WTC11 (cell line): ENCODE measurements around the gene UNC93A.
"Not testable (repeated sequence)": the region's sequence is repeated elsewhere in the genome, so short reads cannot be mapped to it uniquely, and the experiment has no call there.

Source experiments
- ELF4 ChIP-seq: sonication (generic); formaldehyde crosslinking; IDR thresholded peaks from 2 replicates; pipeline ENCODE4 v1.8.1; 2022; ENCODE audit warnings: low read depth, mild to moderate bottlenecking, moderate library complexity, missing genetic modification reagents
- NR1H2 ChIP-seq: sonication (generic); formaldehyde crosslinking; IDR thresholded peaks from 2 replicates; pipeline ENCODE4 v1.9.0; 2021; ENCODE audit warnings: mild to moderate bottlenecking, moderate library complexity, missing genetic modification reagents
- TF ChIP-seq, protein P1 (sequence below): sonication (generic); formaldehyde crosslinking; IDR thresholded peaks from 2 replicates; pipeline ENCODE4 v1.8.0; 2022; ENCODE audit warnings: missing genetic modification reagents

DNA sequence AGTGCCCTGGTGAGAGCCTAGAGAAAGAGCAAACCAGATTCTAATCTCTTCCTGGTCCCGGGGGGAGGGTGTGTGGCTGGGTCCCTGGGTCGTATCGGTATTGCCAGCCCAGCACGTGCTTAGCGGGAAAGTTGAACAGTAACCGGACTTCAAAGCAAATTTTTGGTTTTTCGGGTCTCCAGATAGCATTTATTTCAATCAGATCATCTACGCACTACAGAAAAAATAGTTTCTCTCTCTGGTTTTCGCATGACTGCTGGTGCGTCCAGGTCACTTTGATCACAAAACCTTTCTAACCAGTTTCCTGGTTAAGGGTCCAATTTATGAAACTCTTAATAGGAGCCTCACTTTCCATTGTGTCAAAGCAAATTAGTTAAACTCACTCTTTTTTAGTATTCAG, 27.7 kb downstream of the UNC93A start:
- TF ChIP-seq NR1H2, ELF4 (CRISPR knock-in tag): not testable (repeated sequence)
- TF ChIP-seq, protein P1, sequence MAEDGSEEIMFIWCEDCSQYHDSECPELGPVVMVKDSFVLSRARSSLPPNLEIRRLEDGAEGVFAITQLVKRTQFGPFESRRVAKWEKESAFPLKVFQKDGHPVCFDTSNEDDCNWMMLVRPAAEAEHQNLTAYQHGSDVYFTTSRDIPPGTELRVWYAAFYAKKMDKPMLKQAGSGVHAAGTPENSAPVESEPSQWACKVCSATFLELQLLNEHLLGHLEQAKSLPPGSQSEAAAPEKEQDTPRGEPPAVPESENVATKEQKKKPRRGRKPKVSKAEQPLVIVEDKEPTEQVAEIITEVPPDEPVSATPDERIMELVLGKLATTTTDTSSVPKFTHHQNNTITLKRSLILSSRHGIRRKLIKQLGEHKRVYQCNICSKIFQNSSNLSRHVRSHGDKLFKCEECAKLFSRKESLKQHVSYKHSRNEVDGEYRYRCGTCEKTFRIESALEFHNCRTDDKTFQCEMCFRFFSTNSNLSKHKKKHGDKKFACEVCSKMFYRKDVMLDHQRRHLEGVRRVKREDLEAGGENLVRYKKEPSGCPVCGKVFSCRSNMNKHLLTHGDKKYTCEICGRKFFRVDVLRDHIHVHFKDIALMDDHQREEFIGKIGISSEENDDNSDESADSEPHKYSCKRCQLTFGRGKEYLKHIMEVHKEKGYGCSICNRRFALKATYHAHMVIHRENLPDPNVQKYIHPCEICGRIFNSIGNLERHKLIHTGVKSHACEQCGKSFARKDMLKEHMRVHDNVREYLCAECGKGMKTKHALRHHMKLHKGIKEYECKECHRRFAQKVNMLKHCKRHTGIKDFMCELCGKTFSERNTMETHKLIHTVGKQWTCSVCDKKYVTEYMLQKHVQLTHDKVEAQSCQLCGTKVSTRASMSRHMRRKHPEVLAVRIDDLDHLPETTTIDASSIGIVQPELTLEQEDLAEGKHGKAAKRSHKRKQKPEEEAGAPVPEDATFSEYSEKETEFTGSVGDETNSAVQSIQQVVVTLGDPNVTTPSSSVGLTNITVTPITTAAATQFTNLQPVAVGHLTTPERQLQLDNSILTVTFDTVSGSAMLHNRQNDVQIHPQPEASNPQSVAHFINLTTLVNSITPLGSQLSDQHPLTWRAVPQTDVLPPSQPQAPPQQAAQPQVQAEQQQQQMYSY (CRISPR knock-in tag) = not testable (repeated sequence)
